ENCODE results near the gene LPIN3. TPM values are rescaled to one million over a fixed set of nuclear protein-coding genes. Genes with fewer than 3 reads are reported as not detected.

The LPIN3 gene
- total RNA-seq, 2 donors from 2014 or later = 46.2 to 65.3 TPM

DNA sequence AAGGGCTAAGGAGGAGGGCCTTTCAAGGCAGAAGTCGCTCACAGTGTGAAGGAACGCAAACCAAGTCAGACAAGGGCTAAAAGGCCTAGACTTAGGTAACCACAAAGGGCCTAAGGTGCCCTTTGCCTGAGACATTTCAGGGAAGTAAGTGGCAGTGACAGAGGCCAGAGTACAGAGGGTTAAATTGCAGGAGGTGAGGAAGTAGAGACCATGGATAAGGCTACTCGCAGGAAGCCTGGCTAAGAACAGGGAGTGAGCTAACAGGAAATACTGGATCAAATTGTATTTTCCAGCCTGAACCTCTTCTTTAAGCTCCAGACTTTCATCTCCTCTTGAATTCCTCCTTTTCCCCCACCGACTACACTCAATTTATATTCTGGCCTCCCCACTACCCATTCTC lies 39.7 kb upstream of the LPIN3 start:
- no peak overlapping the region for H3K4me3 ChIP-seq
- H3K27me3 ChIP-seq = no peaks in the 10 kb centered on the region
- TF ChIP-seq, protein P1, sequence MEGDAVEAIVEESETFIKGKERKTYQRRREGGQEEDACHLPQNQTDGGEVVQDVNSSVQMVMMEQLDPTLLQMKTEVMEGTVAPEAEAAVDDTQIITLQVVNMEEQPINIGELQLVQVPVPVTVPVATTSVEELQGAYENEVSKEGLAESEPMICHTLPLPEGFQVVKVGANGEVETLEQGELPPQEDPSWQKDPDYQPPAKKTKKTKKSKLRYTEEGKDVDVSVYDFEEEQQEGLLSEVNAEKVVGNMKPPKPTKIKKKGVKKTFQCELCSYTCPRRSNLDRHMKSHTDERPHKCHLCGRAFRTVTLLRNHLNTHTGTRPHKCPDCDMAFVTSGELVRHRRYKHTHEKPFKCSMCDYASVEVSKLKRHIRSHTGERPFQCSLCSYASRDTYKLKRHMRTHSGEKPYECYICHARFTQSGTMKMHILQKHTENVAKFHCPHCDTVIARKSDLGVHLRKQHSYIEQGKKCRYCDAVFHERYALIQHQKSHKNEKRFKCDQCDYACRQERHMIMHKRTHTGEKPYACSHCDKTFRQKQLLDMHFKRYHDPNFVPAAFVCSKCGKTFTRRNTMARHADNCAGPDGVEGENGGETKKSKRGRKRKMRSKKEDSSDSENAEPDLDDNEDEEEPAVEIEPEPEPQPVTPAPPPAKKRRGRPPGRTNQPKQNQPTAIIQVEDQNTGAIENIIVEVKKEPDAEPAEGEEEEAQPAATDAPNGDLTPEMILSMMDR (IDR thresholded peaks at IDR 0.05) = no peak
- no peaks in the 10 kb centered on the region for H3K9me3 ChIP-seq
- H3K36me3 ChIP-seq = no peaks in the 10 kb centered on the region
- intact Hi-C loops (cut with DNase I) = no loop called here
- no peak overlapping the region for H3K27ac ChIP-seq
- H3K9ac ChIP-seq (ENCODE audit: low read depth in 2 of 2, low read length in 2 of 2) = no peak overlapping the region
- DNase-seq = no peak
- no peaks in the 10 kb centered on the region for H3K4me1 ChIP-seq

DNA sequence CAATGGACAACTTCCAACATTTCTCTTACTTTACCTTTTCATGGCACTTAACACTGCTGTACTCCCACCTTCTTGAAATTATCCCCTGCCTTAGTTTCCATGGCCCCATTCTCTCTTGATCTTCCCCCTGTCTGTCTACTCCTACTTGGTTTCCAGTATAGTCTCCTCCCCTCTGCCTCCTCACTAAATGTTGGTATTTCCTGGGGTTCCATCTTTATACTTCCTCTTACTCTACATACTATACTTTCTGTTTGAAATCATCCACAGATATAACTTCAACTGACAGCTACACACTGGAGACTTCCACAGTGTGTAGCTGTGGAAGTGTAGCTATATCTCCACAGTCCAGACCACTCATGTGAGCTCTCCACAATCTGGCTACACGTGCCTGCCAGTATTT lies 36.6 kb upstream of the LPIN3 start:
- H3K4me1 ChIP-seq = no peaks in the 10 kb centered on the region
- intact Hi-C loops (cut with DNase I) = no loop called here

DNA sequence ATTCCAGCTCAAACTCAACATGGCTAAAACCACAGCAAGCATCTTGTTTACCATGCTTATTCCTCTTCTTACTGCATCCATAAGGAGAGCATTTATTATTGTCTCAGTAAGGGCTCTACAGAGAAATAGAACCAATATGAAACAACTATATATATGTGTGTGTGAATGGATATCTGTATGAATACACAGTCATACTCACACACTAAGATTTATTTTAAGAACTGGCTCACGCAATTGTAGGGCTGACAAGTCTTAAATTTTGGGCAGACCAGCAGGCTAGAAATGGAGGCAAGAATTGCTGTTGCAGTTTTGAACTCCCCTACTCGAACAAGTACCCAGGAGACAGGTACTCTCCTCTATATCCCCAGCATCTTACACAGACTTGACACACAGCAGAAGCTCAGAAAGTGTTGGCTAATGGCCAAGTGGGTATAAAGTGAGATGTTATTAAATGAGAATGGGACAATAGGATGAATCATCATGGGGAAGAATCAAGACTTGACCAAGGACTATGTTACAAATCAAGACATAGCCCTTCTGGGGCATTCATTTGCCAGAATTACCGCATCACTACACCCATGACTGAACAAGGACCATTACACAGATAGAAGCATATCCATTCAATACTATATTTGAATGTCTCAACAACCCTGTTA lies 36.1 kb upstream of the LPIN3 start:
- intact Hi-C loops (cut with DNase I) = no loop called here
- H3K4me1 ChIP-seq = no peaks in the 10 kb centered on the region

More for the DNA sequence above, 36.6 kb upstream of the LPIN3 start:
- TF ChIP-seq, protein P1 (IDR thresholded peaks at IDR 0.05) = no peak
- no peaks in the 10 kb centered on the region for H3K9me3 ChIP-seq
- H3K9ac ChIP-seq (ENCODE audit: low read depth in 2 of 2, low read length in 2 of 2) = no peak overlapping the region
- H3K4me3 ChIP-seq = no peak overlapping the region
- no peaks in the 10 kb centered on the region for H3K27me3 ChIP-seq
- H3K27ac ChIP-seq = no peak overlapping the region
- no peaks in the 10 kb centered on the region for H3K36me3 ChIP-seq
- DNase-seq = no peak

DNA sequence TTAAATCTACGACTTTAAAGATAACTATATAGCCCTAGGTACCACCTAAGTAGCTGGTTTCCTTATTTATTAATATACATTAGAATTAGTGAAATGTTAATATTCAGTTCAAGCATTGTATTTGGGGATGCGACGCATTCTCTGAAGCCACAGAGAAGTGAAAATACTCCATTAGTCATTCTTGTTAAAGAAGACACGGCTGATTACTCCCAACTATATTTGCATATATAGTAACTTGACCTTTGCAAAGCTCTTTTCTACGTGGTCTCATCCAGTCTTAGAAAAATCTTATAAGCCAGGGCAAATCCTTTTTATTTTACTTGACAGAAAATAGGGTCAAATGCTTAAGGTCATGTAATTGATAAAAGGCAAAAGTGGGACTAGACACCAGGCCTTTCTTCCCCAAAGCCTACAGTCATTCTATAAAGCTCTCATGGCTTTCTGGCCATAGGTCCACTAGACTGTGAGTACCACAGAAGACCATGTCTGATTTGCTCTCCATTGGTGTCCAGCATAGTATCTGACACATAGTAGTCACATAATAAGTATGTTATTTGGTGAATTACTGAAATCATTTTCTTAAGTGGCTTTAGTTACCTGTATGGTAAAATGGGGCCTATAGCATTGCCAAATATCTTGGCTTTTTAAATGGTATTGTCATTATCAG lies 34.4 kb upstream of the LPIN3 start:
- Histone ChIP-seq H3K4me1 (no peaks in the 10 kb centered on the region), H3K9ac (ENCODE audit: low read depth in 2 of 2, low read length in 2 of 2) (no peak overlapping the region), H3K9me3 (no peaks in the 10 kb centered on the region), H3K27me3 (no peaks in the 10 kb centered on the region), H3K36me3 (no peaks in the 10 kb centered on the region), H3K27ac (no peak overlapping the region), H3K4me3 (no peak overlapping the region)
- DNase-seq = no peak
- intact Hi-C loops (cut with DNase I) = no loop called here
- TF ChIP-seq, protein P1 (IDR thresholded peaks at IDR 0.05) = no peak

More for the DNA sequence above, 36.1 kb upstream of the LPIN3 start:
- no peak overlapping the region for H3K9ac ChIP-seq (ENCODE audit: low read depth in 2 of 2, low read length in 2 of 2)
- H3K27me3 ChIP-seq = no peaks in the 10 kb centered on the region
- TF ChIP-seq, protein P1 (IDR thresholded peaks at IDR 0.05) = no peak
- no peaks in the 10 kb centered on the region for H3K36me3 ChIP-seq
- H3K4me3 ChIP-seq = no peak overlapping the region
- H3K9me3 ChIP-seq = no peaks in the 10 kb centered on the region
- no peak overlapping the region for H3K27ac ChIP-seq
- no peak for DNase-seq

DNA sequence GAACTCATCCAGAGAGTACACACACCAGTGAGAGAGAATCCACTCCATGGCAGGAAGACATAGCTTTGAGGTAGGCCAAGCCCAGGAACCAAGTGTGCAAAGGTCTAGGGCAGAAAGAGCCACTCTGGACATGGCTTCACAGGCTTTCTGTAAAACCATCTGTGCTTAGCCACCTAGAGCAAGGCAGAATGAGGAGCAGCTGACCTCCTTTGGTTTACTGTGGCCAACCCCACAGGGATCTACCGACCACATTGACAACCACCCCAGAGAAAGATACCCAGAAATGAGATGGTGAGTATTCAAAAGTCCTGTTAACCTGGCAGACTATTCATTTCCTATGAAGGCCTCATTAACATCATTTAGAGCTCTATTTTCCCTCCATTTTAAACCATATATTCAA lies 33.6 kb upstream of the LPIN3 start:
- H3K9me3 ChIP-seq = no peaks in the 10 kb centered on the region

More for the DNA sequence above, 33.6 kb upstream of the LPIN3 start:
- no peak overlapping the region for H3K9ac ChIP-seq (ENCODE audit: low read depth in 2 of 2, low read length in 2 of 2)
- no peak overlapping the region for H3K4me3 ChIP-seq
- DNase-seq = no peak
- TF ChIP-seq, protein P1 (IDR thresholded peaks at IDR 0.05) = no peak
- intact Hi-C loops (cut with DNase I) = no loop called here
- no peaks in the 10 kb centered on the region for H3K36me3 ChIP-seq
- H3K27me3 ChIP-seq = no peaks in the 10 kb centered on the region
- H3K4me1 ChIP-seq = no peaks in the 10 kb centered on the region
- H3K27ac ChIP-seq = no peak overlapping the region
